Stimulated activated CD4-positive, alpha-beta T cell treated with anti-CD3 and anti-CD28 coated beads, Interleukin-1b, Interleukin-23, amount 100 ng/mL, for 24 hours (primary cell): Measurements from ENCODE around the gene PRKRIP1.
A peak's percentile ranks its signal among the peaks of the same experiment; 100 is the strongest.
"Not testable (repeated sequence)": the region's sequence is repeated elsewhere in the genome, so short reads cannot be mapped to it uniquely, and the experiment has no call there.

Experiments
- DNase-seq, 4 experiments: peaks; one replicate each; pipeline ENCODE4 v3.0.0-alpha.2; 2020; ENCODE audit warnings: low read depth in 4 of 4, low spot score in 1 of 4

Gene PRKRIP1

GRCh38 chr7:102455596-102455995 is 59.4 kb downstream of the PRKRIP1 start:
- DNase-seq = no peak

GRCh38 chr7:102456327-102456726 is 60.2 kb downstream of the PRKRIP1 start:
- DNase-seq = no peak

- DNase-seq = no peak
Observed at GRCh38 chr7:102457352-102457924, 61.3 kb downstream of the PRKRIP1 start.

- no peak for DNase-seq
Observed at GRCh38 chr7:102459221-102459844, 63.2 kb downstream of the PRKRIP1 start.

- DNase-seq = no peak
Observed at GRCh38 chr7:102460467-102460866, 64.3 kb downstream of the PRKRIP1 start.

GRCh38 chr7:102463841-102464576 is 67.8 kb downstream of the PRKRIP1 start:
- no peak for DNase-seq

- DNase-seq = peak; percentile 90 to 96 (median 94)
Observed at GRCh38 chr7:102464577-102465280, 68.6 kb downstream of the PRKRIP1 start, which contains the start of the genes ALKBH4 and LRWD1. TSS of gene ALKBH4 (minus strand) at chr7:102464863. CDS start at chr7:102464836, 27 bp downstream. TSS of gene LRWD1 (plus strand) at chr7:102464984. CDS start at chr7:102465081, 97 bp downstream.

GRCh38 chr7:102466097-102466496 is 69.9 kb downstream of the PRKRIP1 start:
- DNase-seq = no peak

- DNase-seq = no peak
Observed at GRCh38 chr7:102467581-102468477, 71.7 kb downstream of the PRKRIP1 start.

GRCh38 chr7:102468478-102469350 is 72.6 kb downstream of the PRKRIP1 start:
- no peak for DNase-seq

GRCh38 chr7:102469351-102469971 is 73.3 kb downstream of the PRKRIP1 start:
- DNase-seq = no peak

- DNase-seq = no peak
Observed at GRCh38 chr7:102469972-102470825, 74.0 kb downstream of the PRKRIP1 start.

GRCh38 chr7:102471791-102472125 is 75.6 kb downstream of the PRKRIP1 start:
- DNase-seq = no peak

- DNase-seq = no peak
Observed at GRCh38 chr7:102472126-102473041, 76.2 kb downstream of the PRKRIP1 start.

- no peak for DNase-seq
Observed at GRCh38 chr7:102473271-102473991, 77.3 kb downstream of the PRKRIP1 start.

- not testable (repeated sequence) for DNase-seq
Observed at GRCh38 chr7:102474116-102474515, 78.0 kb downstream of the PRKRIP1 start.
